ENCODE measurements around the gene TCP11.

The TCP11 gene

DNA sequence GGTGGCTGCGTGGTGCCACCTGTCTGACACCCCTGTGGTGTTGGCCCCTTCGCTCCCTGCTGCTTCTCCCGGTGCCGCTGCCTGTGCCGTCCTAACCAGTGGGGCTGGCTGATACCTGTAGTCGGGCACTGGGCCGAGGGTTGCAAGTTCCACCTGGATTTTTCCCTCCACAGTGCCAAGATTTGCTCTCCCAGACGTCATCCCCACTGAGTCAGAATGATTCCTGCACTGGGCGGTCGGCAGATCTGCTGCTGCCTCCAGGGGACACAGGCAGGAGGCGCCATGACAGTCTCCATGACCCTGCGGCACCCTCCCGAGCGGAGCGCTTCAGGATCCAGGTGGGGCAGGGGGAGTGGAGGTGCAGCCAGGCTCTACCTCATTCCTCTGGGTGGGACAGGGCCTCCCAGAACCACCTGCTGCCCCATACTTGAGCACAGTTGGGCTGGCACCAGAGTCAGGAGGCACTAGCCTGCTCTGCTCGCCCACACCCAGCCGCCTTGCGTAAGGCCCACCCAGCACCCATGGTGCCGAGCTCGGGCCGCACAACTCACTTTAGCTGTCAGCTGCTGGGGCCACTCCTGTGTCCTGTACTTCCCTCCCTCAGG is 60.2 kb downstream of the TCP11 start:
- no peak for DNase-seq (ENCODE audit: low spot score)

DNA sequence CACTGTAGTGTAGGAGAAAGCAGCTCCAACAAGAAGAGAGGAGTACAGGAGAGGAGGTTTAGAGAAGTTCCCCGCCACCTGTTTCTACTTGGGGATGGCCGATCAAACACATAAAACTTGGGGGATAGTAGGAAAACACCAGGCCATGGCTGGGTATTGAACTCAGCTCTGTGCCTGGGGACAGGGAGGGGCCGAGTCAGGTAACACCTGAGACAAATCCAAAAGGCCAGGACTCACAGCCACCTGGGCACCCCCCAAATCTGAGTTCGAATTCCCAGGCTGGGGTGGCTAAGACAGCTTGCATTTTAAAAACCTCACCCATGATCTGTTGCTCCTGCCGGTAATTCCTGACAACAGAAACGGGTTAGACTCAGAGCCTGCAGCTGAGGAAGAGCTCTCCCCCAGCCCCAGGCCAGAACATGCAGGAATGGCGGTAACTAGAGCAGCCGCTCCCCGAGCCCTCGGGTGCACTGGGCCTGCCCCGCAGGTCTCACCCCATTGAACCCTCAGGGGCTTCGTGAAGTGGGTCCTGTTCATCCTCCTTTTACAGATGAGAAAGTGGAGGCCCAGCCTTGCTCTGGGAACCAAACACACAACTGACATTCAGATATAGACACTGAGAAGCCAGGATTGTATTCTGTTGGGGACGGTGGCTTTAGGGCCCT is 61.0 kb downstream of the TCP11 start:
- DNase-seq (ENCODE audit: low spot score), result no peak

DNA sequence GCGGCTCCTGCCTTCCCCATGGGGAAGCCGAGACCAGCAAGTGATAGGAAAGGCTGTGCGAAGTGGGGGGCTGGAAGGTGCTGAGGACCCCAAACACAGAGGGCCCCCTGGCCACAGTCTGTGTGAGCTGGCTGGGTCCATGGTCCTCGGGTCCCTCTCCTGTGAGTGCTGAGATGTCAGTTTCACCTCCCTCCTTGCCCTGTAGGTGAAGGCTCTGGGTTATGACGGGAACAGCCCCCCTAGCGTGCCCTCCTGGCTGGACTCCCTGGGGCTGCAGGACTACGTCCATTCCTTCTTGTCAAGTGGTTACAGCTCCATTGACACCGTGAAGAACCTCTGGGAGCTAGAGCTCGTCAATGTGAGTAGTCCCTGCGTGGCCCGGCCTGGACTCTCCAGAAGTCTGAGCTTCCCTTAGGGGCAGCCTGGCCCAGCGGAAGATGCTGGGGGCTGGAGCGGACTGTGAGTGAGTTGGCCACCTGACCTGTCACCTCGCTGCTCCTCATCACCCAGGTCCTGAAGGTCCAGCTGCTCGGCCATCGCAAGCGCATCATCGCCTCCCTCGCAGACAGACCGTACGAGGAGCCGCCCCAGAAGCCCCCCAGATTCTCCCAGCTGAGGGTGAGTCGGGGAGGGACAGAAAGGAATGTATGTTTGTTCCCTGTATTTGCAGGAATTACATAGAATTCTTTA is 61.7 kb downstream of the TCP11 start:
- DNase-seq (ENCODE audit: low spot score), result no peak

DNA sequence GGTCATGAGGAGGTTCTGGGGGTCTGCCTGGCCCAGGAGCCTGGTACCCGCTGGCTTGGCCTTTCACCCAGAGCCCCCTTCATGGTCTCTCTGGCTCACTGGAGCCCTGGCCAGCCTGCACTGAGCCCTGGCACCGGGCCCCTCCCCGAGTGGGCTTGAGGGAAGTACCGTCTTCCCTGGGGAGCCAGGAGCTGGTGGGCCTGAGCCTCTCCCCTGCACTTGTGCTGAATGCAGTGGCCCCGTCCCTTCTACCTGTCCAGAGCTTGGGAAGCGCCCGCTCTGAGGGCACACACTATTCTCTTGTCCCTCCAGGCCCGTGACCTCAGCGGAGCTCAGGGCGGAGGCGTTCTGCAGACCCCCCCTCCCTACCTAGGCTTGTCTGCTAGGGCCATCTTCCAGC is 62.2 kb downstream of the TCP11 start:
- DNase-seq (ENCODE audit: low spot score), result no peak

DNA sequence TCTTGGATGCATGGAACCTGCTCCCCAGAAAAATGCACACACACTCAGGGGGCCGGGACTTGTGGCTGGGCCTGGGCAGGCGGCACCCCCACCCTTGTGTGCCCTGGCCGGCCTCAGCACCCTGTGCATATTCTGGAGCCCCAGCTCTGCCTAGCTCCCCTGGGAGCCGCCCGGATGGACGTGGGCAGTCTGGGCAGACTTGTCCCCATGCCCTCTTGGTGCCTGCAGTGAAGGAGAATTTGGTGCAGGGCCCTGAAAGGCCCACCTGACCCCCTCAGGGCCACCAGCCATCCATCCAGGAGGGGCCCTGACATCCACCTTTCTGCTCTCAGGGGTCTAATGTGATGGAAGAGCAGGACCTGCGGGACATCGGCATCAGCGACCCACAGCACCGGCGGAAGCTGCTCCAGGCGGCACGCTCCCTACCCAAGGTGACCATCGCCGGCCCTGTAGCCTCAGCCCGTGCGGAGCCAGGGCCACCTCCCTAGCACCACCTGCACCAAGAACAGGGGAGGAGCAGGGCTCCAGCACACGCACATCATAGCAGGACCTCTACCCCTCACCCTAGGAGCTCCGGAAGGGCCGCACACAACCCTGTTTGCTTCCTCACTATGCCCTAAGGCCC is 62.8 kb downstream of the TCP11 start:
- DNase-seq (ENCODE audit: low spot score), result no peak

DNA sequence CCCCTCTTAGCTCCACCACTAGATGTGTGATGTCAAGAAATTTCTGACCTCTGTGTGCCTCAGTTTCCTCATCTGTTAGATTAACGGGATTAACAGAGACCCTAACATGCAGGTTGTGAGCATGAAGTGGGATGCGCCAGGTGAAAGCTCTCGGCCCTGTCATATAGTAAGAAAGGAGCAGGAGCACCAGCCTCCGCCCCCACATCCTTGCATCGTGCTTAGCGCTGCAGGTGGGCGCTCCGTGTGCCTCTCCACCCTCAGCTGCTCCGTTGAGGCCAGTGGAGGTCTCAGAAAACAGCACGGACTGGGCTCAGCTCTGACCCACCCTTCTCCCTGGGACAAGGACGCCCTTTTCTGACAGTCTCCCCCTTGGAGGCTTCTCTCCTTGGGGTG is 63.4 kb downstream of the TCP11 start:
- DNase-seq (ENCODE audit: low spot score), result no peak

DNA sequence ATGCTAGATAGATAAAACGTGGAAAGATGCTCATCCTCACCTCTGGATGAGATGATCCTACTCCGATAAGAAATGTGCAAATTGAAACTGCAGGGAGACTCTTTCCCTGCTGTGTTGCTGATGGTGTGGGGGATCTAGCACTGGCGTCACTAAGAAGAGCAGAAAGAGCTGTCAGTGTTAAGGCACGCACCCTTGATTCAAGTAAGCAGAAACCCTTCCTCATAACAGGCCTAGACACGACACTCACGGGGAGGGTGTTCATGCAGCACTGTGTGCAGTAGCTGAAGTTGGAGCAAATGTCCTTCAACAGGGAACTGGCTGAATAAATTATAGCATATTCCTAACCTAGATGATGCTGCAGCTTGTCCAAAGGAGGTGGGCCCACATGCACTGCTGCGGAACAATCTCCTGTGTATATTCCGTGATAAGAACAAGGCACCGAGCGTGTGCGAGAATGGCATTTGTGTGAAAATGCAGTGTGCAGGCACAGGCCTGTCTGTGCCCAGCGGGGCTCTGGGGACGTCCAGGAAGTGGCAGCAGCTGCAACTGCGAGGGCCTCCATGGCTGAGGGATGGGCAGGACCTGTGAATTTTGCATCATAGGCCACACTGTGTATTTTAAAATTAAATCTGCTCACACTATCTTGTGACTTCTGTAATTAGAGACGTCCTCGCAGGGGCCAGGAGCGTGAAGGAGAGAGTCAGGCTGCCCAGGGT is 64.0 kb downstream of the TCP11 start:
- DNase-seq (ENCODE audit: low spot score), result no peak

DNA sequence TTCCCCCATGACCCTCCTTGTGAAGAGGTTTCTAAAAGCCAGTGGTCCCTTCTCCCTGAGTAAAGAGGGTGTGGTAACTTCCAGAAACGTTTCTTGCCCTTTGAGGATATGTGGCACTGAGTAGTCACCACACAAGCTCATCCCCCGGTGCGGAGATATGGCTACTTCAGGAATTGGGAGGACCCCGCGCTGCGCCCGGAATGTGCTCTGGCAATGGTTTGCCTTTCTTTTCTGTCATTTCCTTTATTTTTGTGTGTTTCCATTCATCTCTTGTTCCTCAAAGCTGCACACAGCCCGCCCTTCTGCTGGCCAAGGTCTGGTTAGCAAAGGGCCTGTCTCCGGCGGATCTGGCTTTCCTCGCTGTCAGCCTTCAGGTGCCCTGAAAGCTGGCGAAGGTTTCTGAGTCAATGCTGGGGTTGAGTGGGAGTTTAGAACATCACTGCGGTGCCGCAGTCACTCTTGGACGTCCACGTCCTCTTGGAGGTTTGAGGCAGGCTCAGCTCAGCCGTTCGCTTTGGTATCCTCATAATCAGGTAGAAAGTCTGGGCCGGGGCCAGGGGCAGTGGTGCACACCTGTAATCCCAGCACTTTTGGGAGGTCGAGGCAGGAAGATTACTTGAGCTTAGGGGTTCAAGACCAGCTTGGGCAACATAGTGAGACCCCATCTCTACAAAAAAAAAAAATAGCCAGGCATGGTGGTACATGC is 67.2 kb downstream of the TCP11 start:
- DNase-seq (ENCODE audit: low spot score), result no peak

DNA sequence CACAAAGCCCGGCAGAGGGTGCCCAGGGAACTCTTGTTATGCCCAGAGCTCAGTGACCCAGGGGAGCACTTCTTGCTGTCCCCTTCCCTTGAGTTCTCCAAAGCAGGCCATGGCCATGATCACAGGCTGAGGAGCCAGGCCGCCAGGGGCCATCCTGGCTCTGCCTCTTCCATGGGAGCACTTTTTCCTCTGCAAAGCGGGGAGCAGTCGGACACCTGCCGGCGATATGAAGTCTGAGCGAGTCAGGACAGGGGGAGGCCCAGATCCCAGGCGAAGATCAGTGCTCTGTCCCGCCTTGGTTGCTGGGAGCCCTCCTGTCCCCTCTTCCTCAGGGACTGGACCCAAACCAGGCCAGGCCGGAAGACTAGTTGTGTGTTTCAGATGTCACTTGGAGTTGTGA is 67.9 kb downstream of the TCP11 start:
- DNase-seq (ENCODE audit: low spot score), result no peak

DNA sequence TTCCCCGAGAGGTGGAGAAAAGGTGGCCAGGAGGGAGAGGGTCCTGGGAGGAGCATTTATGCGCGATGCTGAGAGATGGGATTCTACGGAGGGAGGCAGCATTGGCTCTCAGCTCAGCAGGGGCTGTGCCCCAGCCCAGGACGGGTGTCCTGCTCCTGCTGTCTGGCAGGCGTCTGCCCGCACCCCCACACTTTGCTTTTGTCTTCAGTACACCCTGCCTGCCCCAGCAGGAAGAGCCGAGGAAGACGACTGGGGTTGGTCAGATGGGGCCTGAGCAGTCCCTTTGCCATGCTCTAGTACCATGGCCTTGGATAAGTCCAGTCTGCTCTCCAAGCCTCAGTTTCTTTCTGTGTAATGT is 68.5 kb downstream of the TCP11 start:
- DNase-seq (ENCODE audit: low spot score), result no peak

DNA sequence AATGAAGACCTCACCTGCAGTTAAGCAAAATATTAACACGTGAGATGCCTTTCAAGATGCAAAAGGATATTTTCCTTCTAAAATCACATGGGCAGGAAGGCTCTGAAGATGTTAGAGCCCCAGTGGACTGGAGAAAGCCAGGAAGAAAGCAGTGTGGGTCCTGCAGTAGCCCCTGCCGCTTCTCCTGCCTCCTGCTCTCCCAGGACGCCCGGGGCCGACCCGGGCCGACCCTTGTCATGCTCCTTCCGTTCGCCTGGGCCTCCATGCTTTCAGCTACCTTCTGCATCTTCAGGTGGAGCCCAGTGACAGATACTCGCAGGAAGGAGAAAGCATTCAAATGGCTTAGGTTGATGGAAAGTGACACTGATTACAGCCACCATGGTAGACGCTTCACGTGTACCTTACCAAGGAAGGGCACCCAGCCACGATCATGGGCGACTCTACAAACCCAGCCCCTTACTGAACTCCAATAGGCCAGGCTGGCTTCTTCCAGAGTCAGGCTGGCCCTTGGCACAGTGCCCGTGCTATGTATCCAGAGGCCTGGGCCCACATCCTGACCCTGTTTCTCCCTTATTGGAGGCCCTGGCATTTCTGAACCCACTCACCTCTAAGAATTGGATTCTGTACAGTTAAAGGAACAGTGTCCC is 69.0 kb downstream of the TCP11 start:
- no peak for DNase-seq (ENCODE audit: low spot score)

DNA sequence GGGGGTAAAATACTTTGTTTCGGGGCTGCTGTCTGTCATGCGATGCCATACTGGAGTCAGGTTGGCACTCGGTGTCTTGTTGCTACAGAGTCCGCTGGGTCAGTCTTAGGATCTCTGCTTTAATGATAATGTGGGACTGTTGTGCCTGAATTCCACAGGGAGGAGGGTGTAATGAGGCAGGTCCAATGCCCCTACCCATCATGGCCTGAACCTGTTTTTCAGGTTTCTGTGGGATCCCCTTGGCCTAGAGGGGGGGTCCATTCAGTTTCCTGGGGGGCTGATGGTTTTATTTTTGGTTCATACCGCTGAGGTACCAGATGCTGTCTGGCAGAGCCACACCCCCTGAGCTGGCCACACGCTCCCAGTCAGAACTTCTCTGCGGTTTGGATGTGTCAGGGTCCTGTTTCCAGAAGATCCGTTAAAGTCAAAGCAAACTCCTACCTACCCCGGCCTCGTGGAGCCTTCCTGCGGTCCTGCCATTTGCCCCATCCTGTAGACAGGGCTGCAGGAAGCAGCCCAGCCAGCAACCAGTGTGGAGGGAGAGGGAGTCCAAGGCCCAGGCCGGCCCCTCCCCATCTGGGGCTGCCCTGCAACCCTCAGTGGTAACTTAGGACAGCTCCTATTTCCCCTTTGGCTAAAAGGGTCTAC is 69.7 kb downstream of the TCP11 start:
- no peak for DNase-seq (ENCODE audit: low spot score)

DNA sequence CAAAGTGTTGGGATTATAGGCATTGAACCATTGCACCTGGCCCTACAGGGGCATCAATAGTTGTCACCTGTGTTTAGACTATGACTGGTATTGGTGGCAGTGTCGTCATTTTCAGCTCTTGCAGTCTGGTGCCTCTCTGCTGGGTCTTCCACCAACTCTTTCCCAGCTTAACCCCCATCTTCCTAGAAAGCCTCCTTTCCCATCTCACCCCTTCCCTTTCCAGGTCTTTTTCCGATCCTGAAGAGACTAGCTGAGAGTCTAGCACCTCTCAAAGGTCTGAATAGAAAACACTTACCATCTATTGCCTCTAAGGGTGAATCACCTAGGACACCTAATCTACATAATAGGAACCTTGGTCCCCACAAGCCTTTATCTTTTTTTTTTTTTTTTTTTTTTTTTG is 71.0 kb downstream of the TCP11 start:
- no peak for DNase-seq (ENCODE audit: low spot score)

DNA sequence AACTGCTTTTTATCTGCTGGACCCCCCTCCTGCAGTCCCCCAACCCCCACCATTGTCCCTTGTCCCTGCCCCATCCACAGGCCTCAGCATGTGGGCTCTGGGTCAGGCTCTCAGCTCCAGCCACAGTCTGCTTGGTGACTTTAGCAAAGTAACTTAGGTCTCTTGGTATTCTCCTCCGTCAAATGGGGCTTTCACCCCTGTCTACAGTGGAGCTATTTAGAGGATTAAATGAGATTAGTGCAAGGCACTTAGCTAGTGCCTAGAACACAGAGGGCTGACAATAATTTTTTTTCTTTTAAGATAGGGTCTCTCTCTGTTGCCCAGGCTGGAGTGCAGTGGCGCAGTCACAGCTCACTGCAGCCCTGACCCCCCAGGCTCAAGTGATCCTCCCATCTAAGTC is 71.9 kb downstream of the TCP11 start:
- no peak for DNase-seq (ENCODE audit: low spot score)

DNA sequence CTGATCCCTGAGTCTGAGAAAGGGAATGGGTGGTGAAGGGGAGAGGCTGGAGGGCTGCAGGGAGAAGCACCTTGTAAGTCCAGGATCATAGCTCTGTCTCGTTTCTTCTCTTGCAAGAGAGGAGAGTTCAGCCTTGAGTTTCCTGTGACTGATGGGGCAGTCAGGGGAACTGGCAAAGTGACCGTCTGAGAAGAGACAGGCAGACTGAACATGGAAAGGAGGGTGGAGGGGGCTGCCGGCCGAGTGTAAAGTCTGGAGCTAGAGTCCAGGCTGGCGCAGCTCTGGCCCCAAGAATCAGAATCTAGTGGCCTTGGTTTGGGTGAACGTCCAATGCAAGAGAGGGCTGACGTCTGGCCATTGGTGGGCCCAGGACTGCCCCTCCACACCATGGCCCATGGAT is 72.5 kb downstream of the TCP11 start:
- DNase-seq (ENCODE audit: low spot score), result no peak

DNA sequence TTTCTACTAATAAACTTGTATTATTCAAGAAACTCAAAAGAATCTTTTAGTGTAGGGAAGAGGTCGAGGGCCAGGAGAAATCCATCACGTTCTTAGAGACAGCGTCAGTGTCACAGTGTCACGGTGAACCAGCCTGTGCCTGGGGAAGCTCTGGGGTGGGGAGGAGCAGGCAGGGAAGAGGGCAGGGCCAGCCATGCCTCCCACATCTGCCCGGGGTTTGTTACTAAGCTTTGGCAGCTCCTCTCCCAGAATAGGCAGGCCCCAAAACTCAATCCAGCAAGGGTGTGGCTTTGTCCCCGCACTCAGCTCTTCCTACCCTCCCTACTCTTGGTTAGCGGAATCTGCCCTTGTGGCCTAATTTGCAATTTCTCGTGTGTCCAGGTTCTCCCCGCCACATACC is 72.9 kb downstream of the TCP11 start:
- no peak for DNase-seq (ENCODE audit: low spot score)
